ENCODE data around the gene KCTD10.

KCTD10 gene, protein sequence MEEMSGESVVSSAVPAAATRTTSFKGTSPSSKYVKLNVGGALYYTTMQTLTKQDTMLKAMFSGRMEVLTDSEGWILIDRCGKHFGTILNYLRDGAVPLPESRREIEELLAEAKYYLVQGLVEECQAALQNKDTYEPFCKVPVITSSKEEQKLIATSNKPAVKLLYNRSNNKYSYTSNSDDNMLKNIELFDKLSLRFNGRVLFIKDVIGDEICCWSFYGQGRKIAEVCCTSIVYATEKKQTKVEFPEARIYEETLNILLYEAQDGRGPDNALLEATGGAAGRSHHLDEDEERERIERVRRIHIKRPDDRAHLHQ

DNA sequence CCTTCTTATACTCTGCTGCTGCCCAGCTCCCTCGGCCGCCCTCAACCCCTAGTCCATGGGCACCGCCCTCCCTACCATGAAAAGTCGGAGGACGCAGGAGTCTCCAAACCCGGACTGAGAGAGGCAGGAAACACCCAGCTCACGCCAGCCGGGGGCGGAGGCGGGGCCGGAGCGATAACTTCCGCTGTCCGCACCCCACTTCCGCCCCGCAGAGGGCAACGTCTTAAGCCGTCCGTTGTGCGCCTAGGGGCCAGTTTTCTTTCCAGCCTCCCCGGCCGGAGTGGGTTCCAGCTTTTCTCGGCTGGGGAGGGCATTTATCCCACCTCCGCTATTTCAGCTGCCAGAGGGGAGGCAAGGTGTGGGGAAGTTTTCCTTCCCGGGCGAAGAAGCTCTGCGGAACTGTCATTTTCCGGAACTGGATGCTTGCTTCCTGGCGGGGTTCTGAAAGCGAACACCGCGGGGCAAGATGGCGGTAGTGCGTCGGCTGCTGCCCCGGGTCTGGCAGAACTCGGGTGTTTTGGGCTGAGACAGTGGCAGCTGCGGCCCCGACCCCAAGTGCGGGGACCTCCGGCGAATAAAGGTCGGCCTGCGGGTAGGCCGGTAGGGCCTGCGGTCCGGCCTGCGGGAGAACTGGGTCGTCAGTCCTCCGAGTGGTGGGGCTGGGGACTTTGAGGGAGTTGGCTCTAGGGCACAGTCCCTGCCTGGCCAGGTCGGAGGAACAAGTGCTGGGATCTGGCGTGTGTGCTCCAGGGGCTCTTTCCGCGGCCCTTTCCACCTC, at the start of gene KCTD10, which contains the start of gene UBE3B:
Gene KCTD10, minus strand, starts transcription at position 116 of the 778 bp plus-strand sequence. Its CDS starts 38 bp downstream, at position 78.
Gene UBE3B, plus strand, starts transcription at position 450 of the 778 bp plus-strand sequence. CDS start 5,918 bp downstream, outside the sequence.
- DNase-seq (ENCODE audit: low read depth): peak; percentile 77

DNA sequence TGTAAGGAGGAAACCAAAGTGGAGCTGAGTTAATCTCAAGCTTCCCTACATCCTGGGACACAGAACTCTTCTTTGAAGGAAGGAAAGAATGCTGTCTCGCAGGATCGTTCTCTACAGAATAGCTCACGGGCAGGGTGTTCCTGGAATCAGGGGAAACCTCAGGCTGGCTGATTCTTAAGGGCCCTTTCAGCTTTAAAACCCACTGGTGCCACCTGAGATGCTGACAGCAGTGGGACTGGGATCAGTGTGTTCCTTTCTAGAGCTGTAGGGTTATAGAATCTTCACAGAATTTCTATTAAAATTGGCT, 48.1 kb upstream of the KCTD10 start:
- no peak for DNase-seq (ENCODE audit: low read depth)

DNA sequence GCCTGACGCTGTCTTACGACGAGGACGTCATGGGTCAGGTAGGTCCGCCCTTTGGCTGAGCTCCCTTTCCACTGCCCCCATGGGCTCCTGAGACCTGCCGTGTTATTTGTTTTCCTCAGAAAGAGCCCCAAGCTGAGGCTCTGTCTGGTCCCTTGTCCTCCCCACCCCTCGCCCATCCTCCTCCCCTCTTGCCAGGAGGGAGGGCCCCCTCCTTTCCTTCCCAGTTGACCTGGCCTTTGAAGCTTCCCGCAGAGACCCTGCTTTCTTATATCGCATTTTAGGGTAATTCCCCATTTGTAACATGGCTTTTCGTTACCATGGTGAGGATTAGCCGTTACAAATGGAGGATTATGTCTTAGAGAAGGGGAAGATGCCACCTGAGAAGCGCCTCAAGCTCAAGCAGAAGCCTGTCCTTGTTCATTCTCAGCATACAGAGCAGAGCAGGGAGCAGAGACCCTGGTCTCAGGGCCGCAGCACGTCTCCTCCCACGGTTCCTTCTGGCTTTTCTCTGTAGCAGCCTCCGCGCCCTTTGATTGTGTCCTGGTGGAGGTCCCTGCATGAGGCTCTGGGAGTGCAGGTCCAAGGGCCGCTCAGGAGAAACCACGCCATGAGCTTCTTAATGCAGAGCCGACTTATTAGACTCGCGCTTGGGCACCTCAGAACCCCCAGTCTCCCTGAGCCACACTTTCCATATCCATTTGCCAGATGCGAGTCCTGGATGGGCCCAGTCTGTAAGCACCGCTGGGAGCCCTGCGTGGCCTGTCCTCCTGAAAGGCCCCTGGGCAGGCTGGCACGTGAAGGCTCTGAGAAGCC, 47.6 kb upstream of the KCTD10 start:
- no peak for DNase-seq (ENCODE audit: low read depth)

DNA sequence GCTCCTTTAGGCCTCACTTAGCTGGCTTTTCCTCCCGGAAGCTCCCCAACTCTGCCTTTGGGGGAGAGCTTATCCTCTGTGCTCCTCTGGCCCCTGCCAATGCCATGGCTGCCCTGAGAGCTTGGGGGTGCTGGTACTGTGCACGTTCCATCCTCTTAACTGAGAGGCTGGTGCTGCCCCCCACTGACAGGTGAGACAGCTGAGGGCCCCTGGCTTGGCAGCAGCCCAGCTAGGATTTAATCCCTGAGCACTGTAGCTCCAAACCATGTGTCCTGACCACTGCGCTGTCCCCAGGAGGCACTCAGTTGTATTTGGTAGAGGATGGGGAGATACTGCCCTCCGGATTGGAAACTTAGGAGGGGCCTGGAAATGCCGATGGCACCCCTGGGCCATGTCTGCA, 46.4 kb upstream of the KCTD10 start:
- DNase-seq (ENCODE audit: low read depth): no peak

DNA sequence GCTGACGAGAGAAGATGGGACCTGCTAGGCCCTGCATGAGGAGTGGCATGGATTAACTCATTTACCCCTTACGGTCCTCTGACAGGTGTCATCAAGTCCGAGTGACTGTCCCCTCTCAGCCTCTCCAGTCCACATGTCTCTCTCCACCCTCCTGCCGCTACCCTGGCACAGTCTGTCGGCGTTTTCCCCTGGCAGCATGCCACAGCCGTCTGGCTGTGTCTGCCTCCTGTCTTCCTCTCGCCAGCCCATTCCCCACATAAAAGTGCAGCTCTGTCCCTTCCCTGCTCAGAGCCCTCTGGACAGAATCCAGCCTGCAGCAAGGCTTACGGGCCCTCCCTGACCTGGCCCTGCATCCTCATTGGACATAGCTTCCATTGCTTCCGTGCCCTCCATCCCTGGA, 46.0 kb upstream of the KCTD10 start:
- no peak for DNase-seq (ENCODE audit: low read depth)

DNA sequence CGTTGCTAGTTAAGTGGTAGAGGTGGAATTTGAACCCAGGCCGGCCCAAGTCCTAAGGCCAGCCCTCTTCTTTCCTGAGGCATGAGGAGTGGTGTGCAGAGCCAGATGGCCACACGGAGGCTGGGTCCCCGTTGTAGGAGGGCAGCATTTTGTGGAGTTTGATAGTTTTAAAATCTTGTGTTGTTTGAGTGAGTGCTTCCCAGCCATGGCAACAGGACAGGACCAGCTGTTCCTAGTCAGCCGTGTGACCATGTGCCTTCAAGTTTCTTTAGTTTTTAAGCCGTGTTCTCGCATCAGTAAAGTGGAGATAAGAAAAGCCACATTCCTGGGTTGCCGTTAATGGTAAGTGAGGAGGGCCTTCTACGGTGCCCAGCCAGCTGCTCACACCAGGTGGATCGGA, 44.7 kb upstream of the KCTD10 start:
- no peak for DNase-seq (ENCODE audit: low read depth)

DNA sequence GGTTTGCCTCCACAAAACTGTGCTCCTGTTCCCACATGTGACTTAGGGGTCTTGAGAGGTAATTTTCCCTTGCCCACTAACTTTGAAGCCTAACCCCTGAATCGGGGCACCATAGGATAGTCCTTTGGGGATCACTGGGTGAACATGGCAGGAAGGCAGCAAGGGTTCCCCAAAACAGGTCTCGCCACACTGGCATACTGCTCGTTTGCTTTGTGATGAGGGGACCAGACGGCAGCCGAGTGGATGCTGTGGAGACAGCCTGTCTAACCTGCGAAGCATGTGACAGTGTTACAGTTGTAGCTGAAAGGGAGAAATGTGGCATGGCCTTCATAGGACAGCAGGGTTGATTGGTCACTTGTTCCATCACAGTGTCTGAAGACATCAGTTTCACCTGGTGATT, 42.7 kb upstream of the KCTD10 start:
- DNase-seq (ENCODE audit: low read depth): no peak

DNA sequence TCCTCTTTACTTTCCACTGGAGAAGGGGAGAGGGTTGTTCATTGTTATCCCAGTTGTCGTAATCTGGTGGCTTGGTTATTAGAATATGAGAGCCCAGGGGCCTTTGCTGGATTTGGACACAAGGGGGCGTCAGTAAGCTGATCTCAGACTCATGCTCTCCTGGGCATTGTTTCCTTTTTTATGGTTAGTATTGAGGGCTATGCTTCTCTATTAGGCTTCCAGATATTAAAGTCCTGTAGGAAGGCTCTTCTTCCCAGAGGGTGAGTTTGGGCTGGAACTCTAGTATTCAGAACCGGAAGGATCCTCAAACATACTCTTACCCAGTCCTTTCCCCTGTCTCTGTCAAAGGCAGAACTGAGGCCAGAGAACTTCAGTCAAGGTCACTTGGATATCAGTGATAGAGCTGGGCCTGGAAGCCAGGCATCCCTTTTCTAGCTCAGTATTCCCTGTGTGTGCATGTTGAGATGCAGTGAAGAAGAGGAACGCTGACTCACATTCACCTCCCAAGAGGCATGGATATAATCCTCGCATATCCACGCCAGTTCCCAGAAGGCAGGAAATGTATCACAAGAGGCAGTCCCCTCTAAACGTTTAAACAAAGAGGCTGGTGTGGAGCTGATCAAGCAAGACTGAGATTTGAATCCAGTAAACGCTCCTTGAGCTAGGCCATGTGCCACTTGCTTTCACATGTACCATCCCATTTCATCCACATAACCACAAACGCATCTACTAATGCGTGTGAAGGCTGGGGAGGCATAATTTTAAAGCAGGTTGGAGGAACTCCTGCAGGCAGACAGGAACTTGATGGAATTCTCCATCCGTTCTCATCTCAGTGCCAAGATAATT, 41.9 kb upstream of the KCTD10 start:
- peak; percentile 5 for DNase-seq (ENCODE audit: low read depth)

DNA sequence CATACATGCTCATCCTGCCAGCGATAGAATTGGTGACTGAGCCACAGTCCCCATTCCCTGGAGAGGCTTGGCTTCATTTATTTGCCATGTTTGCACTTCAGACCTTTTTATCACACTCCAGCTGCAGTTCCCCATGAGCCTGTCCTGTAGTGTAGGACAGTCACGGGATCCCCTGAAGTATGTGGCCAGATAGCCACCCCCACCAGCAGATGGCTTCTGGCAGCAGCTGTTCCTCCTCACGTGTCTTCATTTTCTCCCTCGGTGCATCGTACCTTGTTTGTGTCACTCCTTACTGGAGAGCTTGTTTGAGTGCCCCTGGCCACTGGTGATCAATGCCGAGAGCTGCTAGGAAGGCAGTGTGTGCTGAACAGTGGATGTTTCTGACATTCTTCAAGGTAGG, 40.5 kb upstream of the KCTD10 start:
- DNase-seq (ENCODE audit: low read depth): no peak

DNA sequence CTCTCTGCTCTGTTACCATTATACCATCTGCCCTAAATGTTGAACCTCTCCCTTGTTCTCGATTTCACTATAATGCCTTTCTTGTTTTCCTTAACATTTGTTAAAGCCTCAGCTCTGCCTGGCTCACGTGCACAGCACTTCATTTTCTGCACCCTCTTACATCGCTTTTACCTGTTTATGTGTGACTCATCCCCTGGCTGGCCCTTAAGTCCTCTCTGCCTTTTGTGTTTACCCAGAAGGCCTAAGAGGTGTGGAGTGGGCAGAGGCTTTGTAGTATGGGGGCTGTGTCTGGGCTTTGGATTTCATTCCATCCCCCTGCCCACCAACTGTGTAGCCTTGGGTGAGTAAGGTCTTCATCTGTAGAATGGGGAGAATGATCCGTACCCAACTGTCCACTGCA, 36.9 kb upstream of the KCTD10 start:
- no peak for DNase-seq (ENCODE audit: low read depth)

DNA sequence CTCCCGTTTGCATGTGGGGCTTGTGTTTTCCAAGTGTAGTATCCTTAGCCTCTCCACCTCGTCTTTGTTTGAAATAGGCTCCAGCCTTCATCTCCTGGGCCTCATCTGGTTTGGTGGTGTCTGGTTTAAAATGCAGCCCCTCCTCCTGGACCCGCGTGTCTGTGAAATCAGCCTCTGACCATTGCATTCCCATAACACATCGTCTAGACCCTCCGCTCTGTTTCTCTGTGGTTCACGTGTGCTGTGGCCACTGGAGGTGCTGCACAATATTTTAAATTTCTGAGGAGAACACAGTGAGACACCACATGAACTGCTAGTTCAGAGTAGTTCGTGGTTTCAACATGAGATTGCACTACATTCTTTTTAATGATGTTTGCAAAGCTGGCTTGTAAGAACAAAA, 36.0 kb upstream of the KCTD10 start:
- no peak for DNase-seq (ENCODE audit: low read depth)

DNA sequence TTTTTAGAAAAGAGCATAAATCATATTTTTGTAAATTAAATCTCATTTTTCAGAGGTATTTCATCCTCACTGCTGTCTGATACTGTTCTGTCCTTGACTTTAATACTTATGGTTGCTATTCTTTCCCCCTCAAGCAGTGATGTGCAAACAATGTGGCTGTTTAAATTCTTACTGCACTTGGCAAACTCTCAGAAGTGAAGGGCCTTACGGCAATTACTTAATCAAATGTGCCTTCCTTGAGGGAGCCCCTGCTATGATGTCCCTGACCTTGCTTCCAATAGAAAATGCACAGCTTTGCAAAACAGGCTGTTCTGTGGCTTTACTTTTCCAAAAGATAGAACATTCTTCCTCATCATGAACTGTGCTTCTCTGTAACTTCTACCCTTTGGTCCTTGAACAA, 35.5 kb upstream of the KCTD10 start:
- DNase-seq (ENCODE audit: low read depth): no peak

DNA sequence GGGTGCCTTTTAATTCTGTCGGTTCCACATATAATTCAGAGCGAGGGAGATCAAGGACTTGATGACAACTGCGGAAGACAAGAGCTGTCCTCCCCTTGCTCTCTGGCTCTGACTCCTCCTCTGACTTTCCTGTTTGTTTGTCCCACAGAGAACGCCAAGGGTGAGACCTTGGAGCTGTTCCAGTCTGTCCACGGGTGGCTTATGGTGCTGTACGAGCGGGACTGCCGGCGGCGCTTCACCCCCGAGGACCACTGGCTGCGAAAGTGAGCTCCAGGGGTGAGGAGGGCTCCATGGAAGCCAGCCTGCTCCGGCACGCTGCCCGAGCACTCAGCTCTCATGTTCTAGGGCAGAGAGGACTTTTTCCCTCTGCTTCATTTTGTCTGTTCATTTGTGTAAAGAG, 33.1 kb upstream of the KCTD10 start:
- no peak for DNase-seq (ENCODE audit: low read depth)

DNA sequence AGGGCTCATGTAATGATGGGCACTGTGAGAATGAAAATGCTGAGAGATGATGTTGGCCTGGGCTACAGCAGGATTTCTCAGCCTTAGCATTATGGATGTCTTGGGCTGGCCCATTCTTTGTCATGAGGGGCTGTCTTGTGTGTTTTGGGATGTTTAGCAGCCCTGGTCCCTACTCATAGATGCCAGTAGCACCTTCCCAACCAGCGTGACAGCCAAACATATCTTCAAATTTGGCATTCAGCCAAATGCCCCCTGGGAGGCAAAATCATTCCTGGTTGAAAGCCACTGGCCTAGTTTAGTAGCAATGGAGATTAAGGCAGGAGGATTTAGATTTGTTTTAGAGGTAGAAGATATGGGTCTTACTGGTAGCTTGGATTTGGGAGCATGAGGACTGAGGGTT, 27.0 kb upstream of the KCTD10 start:
- DNase-seq (ENCODE audit: low read depth): no peak

DNA sequence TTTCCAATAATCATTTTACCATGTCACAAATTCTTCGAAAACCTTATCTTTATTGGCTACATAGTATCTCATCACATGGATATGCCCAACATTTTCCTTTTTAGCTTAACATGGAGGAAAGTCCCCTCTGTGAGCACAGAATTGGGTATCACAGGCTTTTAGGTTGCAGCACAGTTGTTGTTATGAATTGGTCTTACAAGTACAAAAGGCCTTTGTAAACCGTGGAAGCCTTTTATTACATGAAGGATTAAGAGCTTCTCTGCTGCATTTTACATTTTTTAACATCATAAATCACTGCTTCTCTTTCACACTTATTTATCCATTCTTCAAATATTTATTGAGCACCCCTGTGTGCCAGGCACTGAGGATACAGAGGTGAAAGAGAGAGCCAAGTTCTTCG, 26.5 kb upstream of the KCTD10 start:
- no peak for DNase-seq (ENCODE audit: low read depth)

DNA sequence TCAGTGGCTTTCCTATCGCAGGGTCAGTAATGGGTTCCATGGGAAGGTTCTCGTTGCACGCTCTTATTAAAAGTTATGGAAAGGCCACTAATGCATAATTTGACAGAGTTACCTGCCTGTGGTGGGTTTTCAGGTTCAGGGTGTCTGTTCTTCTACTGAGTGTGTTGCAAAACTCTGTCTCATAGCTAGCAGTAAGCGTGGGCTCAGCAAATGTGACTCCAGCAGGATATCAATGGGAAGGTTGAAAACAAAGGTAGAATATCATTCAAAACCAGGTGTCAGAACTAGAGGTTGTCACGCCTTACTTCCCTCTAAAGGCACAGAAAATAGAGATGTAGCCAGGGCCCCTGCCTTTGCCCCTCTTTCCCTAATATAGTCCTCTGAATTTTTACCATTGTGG, 25.2 kb upstream of the KCTD10 start:
- no peak for DNase-seq (ENCODE audit: low read depth)

DNA sequence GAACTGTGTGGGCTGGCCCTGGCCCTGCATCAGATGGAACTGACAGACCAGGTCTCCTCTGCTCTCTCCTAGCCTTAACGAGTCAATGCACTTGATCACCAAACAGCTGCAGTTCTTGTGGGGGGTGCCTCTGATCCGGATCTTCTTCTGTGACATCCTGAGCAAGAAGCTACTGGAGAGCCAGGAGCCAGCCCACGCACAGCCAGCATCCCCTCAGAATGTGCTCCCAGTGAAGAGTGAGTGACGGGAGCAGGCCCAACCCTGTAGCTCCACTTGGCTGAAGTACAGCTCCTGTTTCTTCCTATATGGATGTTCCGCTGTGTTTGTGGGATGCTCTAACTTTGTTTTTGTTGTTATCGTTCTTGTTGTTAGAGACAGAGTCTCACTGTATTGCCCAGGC, 24.2 kb upstream of the KCTD10 start:
- DNase-seq (ENCODE audit: low read depth): no peak

DNA sequence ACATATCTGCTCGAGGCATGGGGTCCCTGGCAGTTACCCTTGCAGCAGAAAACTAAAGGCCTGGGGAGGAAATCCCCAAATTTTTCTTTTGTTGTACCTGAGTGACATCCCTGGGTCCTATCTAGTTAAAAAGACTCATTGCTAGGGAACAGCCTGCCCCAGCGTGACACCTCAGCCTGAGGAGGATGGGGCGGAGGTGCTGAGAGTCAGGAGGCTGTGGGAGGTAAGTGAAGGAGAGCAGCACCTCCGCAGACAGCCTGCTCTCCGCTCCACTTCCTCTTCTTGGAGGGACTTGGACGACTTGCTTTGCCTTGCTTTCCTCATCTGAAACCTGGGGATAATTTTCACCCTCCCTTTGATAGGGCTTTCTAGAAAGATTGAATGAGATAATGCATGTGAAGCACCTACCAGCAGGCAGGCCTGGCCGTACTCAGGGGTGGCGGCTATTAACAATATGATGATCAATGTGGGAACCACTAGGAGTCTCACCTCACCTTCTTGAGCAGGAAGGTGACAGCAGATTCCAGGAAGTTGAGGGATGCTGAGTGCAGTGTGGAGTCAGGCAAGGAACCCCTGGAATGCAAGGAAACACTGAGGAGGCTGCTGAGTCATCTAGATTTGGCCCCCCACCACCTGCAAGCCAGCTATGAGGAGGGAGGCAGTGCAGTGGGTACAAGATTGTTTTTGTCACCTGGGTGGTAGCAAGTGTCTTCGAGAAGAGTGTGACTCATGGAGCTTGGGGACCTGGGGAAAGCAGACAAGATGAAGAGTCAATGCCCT, 23.5 kb upstream of the KCTD10 start:
- no peak for DNase-seq (ENCODE audit: low read depth)

DNA sequence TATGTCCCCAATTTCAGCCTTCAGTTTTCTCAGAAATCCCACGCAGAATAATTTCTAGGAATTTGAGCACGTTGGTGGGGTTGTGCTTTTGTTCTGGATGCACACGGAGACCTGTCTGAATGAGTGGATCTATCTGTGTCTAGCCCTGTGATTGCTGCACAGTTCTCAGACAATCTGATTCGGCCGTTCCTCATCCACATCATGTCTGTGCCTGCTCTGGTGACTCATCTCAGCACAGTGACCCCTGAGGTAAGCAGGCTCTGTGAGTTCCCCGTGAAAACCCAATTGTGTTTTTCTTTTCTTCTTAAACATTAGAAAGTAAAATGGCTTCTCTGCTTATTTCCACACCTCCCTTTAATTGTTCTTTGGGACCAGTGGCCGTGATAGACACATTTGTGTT, 20.6 kb upstream of the KCTD10 start:
- no peak for DNase-seq (ENCODE audit: low read depth)

DNA sequence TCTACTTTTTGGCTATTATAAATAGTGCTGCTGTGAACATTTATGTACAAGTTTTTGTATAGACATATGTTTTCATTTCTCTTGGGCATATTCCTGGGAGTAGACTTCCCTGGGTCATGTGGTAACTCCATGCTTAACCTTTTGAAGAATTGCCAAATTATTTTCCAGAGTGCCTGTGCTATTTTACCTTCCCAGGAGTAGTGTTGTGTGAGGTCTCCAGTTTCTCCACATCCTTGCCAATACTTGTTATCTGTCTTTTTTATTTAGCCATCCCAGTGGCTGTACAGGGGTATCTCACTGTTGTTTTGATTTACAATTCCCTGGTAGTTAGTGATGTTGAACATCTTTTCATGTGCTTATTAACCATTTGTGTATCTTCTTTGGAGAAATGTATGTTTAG, 19.2 kb upstream of the KCTD10 start:
- no peak for DNase-seq (ENCODE audit: low read depth)

DNA sequence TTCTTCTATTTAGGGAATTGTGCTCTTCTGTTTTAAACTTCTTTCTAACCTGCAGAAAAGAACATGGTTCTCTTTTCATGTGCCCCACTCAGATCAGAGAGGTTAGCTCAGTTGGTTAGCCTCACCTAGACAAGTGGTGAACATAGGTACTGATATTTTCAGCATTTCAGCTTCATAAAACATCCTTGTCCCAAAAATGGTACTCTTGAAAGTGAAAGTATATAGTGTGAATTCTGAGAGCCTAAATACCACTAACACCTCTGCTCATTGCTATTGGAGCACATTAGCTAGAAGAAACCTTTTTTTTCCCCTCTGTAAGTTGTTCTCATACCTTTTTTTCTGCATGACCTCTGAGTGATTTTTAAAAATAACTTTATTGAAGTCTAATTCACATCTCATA, 17.9 kb upstream of the KCTD10 start:
- no peak for DNase-seq (ENCODE audit: low read depth)

All from activated T-helper 1 cell treated with Interleukin-2 at 50 U/mL for 16 hours (primary cell).